ENCODE data around the gene PRPSAP1. TPM values are rescaled to one million over a fixed set of nuclear protein-coding genes. Genes with fewer than 3 reads are reported as not detected.
A peak's percentile ranks its signal among the peaks of the same experiment; 100 is the strongest.
"Not testable (repeated sequence)": the region's sequence is repeated elsewhere in the genome, so short reads cannot be mapped to it uniquely, and the experiment has no call there.

PRPSAP1 gene
- total and polyA plus RNA-seq, 4 experiments from 2014 or later: 55.2 to 99.1 (median 64.6) TPM

DNA sequence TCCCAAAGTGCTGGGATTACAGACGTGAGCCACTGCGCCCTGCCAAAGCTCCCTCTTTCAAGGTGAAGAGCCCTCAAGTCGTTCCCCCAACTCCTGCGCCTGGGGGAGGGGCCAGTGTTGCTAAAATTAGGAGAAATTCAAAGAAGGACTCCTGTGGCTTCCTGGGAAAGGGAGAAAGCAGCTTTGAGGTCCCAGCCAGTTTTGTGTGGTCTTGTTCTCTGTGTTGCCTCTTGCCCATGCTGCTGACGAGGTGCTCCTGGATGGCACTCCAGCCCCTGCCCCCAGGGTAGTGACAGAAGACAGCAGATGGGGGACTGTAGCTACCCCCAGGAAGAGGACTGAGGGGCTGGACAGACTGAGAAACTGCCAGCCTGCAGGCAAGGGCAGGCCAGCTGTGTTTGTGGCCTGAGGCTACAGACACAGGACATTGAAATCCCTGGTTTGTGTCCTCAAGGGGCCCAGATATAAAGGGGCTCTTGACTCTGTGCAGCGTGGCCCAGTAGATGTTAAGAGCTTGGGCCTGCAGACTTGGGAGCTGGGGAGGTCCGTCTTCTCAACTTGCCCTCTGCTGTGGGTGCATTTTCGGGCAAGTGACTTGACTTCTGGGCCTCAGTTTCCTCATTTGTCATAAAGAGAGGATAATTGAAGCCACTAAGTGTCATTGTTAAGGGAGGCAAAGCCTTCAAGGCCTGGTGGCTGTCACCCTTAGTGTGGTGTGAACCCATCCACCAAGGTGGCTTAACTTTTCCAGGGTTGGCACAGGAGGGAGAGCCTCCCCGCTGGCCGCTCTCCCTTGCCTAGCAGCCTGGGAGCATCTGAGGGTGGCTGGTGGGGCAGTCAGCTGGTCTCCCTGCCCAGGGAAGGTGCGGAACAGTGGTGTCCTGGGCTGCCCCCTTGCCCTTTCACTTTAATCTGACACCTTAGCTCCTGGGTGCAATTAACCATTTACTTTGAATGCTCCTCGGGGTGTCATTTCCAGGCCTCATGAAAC, 84.4 kb downstream of the PRPSAP1 start:
- no peaks in the 10 kb centered on the region for H3K27me3 Mint-ChIP-seq
- DNase-seq: peak in 1 of 5 donors; percentile 22
- peaks cover 77% of the 10 kb centered on the region for H3K4me1 ChIP-seq (ENCODE audit: insufficient read depth, low read length)
- intact Hi-C loops (cut with micrococcal nuclease): loop anchor here (5.0 to 10.0 kb wide), 2 partner anchors 37 to 364 kb away; partner anchors contain the start of gene MRPL38
- peak overlapping the region; percentile 87 to 98 (median 96) for H3K27ac Mint-ChIP-seq
- H3K4me1 Mint-ChIP-seq: peaks cover 23 to 72% (median 51%) of the 10 kb centered on the region in 4 donors
- H3K36me3 Mint-ChIP-seq: peaks cover 13 to 39% of the 10 kb centered on the region in 2 donors
- no peaks in the 10 kb centered on the region for H3K27me3 ChIP-seq (ENCODE audit: insufficient read depth, low read length)
- H3K27ac ChIP-seq (ENCODE audit: low read depth, low read length): peak overlapping the region; percentile 82
- H3K36me3 ChIP-seq (ENCODE audit: insufficient read depth, low read length): peaks cover 24% of the 10 kb centered on the region
- ChIA-PET POLR2A (ENCODE audit: partially characterized antibody) (interaction anchor here (1.0 to 18.5 kb wide), 13 partner anchors 11 to 289 kb away, joined by 3 to 620 read pairs (median 26); partner anchors contain the start of genes EXOC7, FOXJ1 and RNF157), CTCF (ENCODE audit: partially characterized antibody) (interaction anchor here (1.2 to 6.3 kb wide), 10 partner anchors 10 to 146 kb away, joined by 3 to 47 read pairs (median 5); no protein-coding TSS in a partner anchor)
- H3K4me3 ChIP-seq (ENCODE audit: low read length in 2 of 2): no peak overlapping the region
- H3K4me3 Mint-ChIP-seq: peak overlapping the region; percentile 46 to 96 (median 92)
- H3K9me3 Mint-ChIP-seq: peaks cover 0 to 1% (median 0%) of the 10 kb centered on the region in 8 donors
- H3K9me3 ChIP-seq (ENCODE audit: control insufficient read depth in 1 of 2, low read length in 2 of 2): no peaks in the 10 kb centered on the region

DNA sequence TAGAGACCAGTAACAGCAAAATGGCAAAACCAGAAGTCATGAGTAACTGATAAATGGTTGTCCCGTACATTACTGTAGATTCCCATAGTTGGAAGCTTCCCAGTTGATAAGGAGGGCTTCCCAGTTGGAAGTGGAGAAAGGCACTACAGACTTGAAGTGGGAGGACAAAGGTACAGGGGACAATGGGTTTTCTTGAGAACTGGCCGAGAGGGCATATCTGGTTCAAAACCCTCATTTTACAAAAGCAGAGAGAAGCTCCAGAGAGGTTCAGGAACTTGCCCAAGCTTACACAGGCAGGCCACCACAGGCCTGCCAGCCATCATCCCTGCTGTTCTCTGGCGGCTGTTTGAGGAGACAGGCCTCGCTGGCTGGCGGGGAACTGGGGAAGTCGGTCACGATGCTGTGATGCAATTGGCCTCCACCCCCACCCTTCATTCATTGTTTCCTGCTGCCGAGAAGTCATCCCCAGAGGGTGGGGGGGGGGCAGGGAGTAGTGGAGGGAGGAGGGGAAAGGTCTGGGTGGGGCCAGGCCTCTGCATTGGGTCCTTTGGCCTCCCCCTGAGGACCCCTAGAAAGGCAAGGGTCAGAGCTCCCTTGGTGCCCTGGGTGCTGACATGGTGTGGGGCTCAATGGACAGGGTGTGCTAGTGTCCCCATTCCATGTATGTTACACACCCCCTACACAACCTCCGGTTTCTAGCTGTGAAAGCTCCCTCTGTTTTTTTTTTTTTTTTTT, 85.5 kb downstream of the PRPSAP1 start:
- Histone ChIP-seq H3K4me3 (ENCODE audit: low read length in 2 of 2) (peak overlapping the region in 1 of 2 donors; percentile 94), H3K4me1 (ENCODE audit: insufficient read depth, low read length) (peaks cover 75% of the 10 kb centered on the region), H3K27ac (ENCODE audit: low read depth, low read length) (peak overlapping the region; percentile 82), H3K9me3 (ENCODE audit: control insufficient read depth in 1 of 2, low read length in 2 of 2) (no peaks in the 10 kb centered on the region), H3K27me3 (ENCODE audit: insufficient read depth, low read length) (no peaks in the 10 kb centered on the region), H3K36me3 (ENCODE audit: insufficient read depth, low read length) (peaks cover 24% of the 10 kb centered on the region)
- H3K9me3 Mint-ChIP-seq: peaks cover 0 to 1% (median 0%) of the 10 kb centered on the region in 8 donors
- peaks cover 27 to 78% (median 50%) of the 10 kb centered on the region in 4 donors for H3K4me1 Mint-ChIP-seq
- intact Hi-C loops (cut with micrococcal nuclease): loop anchor here (5.0 to 10.0 kb wide), 2 partner anchors 36 to 363 kb away; partner anchors contain the start of gene MRPL38
- DNase-seq: peak; percentile 58 to 88 (median 68)
- ChIA-PET POLR2A (ENCODE audit: partially characterized antibody) (interaction anchor here (0.6 to 18.5 kb wide), 13 partner anchors 12 to 455 kb away, joined by 3 to 620 read pairs (median 37); partner anchors contain the start of genes FOXJ1 and RNF157), CTCF (ENCODE audit: partially characterized antibody) (interaction anchor here (0.7 to 6.3 kb wide), 15 partner anchors 10 to 357 kb away, joined by 3 to 47 read pairs (median 5); no protein-coding TSS in a partner anchor)
- peak overlapping the region; percentile 94 to 98 (median 96) for H3K27ac Mint-ChIP-seq
- peaks cover 13 to 39% of the 10 kb centered on the region in 2 donors for H3K36me3 Mint-ChIP-seq
- no peaks in the 10 kb centered on the region for H3K27me3 Mint-ChIP-seq
- H3K4me3 Mint-ChIP-seq: peak overlapping the region; percentile 92 to 96 (median 93)

DNA sequence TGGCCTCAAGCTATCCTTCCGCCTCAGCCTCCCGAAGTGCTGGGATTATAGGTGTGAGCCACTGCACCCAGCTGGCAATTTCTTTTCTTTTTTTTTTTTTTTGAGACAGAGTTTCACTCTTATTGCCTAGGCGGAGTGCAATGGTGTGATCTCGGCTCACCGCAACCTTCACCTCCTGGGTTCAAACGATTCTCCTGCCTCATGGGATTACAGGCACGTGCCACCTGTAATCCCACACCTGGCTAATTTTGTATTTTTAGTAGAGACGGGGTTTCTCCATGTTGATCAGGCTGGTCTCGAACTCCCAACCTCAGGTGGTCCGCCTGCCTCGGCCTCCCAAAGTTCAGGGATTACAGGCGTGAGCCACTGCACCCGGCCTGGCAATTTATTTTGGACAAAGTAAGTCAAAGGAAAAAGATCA, 86.1 kb downstream of the PRPSAP1 start:
- not testable (repeated sequence) for H3K9me3 Mint-ChIP-seq; H3K9me3 ChIP-seq (ENCODE audit: control insufficient read depth in 1 of 2, low read length in 2 of 2); H3K27me3 ChIP-seq (ENCODE audit: insufficient read depth, low read length); H3K27me3 Mint-ChIP-seq
- H3K27ac ChIP-seq (ENCODE audit: low read depth, low read length): peak overlapping the region; percentile 82
- peak overlapping the region; percentile 92 to 96 (median 93) for H3K4me3 Mint-ChIP-seq
- peaks cover 13 to 39% of the 10 kb centered on the region in 2 donors for H3K36me3 Mint-ChIP-seq
- ChIA-PET POLR2A (ENCODE audit: partially characterized antibody) (interaction anchor here (0.6 to 18.5 kb wide), 15 partner anchors 7 to 454 kb away, joined by 3 to 620 read pairs (median 37); partner anchors contain the start of genes EXOC7, FOXJ1 and RNF157), CTCF (ENCODE audit: partially characterized antibody) (interaction anchor here (1.0 to 6.3 kb wide), 12 partner anchors 11 to 158 kb away, joined by 3 to 47 read pairs (median 5); no protein-coding TSS in a partner anchor)
- H3K4me1 ChIP-seq (ENCODE audit: insufficient read depth, low read length): peaks cover 75% of the 10 kb centered on the region
- peaks cover 27 to 78% (median 53%) of the 10 kb centered on the region in 4 donors for H3K4me1 Mint-ChIP-seq
- intact Hi-C loops (cut with micrococcal nuclease): loop anchor here (5.0 to 10.0 kb wide), 2 partner anchors 35 to 363 kb away; partner anchors contain the start of gene MRPL38
- H3K27ac Mint-ChIP-seq: peak overlapping the region; percentile 94 to 98 (median 96)
- peak overlapping the region in 1 of 2 donors; percentile 94 for H3K4me3 ChIP-seq (ENCODE audit: low read length in 2 of 2)
- DNase-seq: peak in 1 of 5 donors; percentile 38
- peaks cover 24% of the 10 kb centered on the region for H3K36me3 ChIP-seq (ENCODE audit: insufficient read depth, low read length)

DNA sequence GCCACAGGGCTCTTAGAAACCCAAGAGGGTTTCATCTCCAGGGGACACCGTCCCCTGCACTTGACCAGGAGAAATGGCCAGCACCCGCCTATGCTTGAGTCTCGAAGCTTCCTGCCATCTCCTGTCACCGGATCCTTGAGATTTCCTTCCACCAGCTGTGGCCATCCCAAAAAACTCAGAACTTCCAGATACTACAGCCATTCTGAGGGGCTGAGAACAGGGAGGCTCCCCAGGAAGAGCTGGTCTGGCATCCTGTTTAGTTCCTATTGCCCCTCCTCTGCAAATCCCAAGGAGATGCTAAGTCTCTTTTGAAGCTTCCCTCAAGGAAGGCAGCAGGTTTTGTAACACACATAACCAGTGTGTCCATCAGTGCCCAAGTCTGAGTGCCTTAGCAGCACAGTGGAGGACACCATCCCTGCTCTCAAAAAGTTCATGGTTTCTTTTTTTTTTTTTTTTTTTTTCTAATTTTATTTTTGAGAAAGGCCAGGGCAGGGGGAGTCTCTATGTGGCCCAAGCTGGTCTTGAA, 86.6 kb downstream of the PRPSAP1 start:
- Histone ChIP-seq H3K27ac (ENCODE audit: low read depth, low read length) (peak overlapping the region; percentile 82), H3K4me1 (ENCODE audit: insufficient read depth, low read length) (peaks cover 73% of the 10 kb centered on the region), H3K36me3 (ENCODE audit: insufficient read depth, low read length) (peaks cover 24% of the 10 kb centered on the region), H3K4me3 (ENCODE audit: low read length in 2 of 2) (peak overlapping the region; percentile 94 to 100), H3K27me3 (ENCODE audit: insufficient read depth, low read length) (no peaks in the 10 kb centered on the region), H3K9me3 (ENCODE audit: control insufficient read depth in 1 of 2, low read length in 2 of 2) (no peaks in the 10 kb centered on the region)
- H3K27me3 Mint-ChIP-seq: no peaks in the 10 kb centered on the region
- ChIA-PET POLR2A (ENCODE audit: partially characterized antibody) (interaction anchor here (0.6 to 18.5 kb wide), 17 partner anchors 7 to 489 kb away, joined by 3 to 620 read pairs (median 18); partner anchors contain the start of genes EXOC7, FOXJ1 and RNF157), CTCF (ENCODE audit: partially characterized antibody) (interaction anchor here (0.8 to 6.3 kb wide), 12 partner anchors 11 to 157 kb away, joined by 3 to 47 read pairs (median 4); no protein-coding TSS in a partner anchor)
- H3K4me3 Mint-ChIP-seq: peak overlapping the region; percentile 92 to 96 (median 93)
- H3K36me3 Mint-ChIP-seq: peaks cover 13 to 39% of the 10 kb centered on the region in 2 donors
- intact Hi-C loops (cut with micrococcal nuclease): loop anchor here (5.0 to 10.0 kb wide), 2 partner anchors 35 to 362 kb away; partner anchors contain the start of gene MRPL38
- peak in 1 of 5 donors; percentile 13 for DNase-seq
- peaks cover 30 to 76% (median 54%) of the 10 kb centered on the region in 4 donors for H3K4me1 Mint-ChIP-seq
- H3K27ac Mint-ChIP-seq: peak overlapping the region; percentile 94 to 98 (median 96)
- no peaks in the 10 kb centered on the region for H3K9me3 Mint-ChIP-seq

GRCh38 chr17:76266244-76266938, 87.3 kb downstream of the PRPSAP1 start:
- peak overlapping the region; percentile 82 for H3K27ac ChIP-seq (ENCODE audit: low read depth, low read length)
- peaks cover 24% of the 10 kb centered on the region for H3K36me3 ChIP-seq (ENCODE audit: insufficient read depth, low read length)
- peak overlapping the region; percentile 89 to 95 (median 92) for H3K4me3 Mint-ChIP-seq
- no peaks in the 10 kb centered on the region for H3K9me3 Mint-ChIP-seq
- ChIA-PET CTCF (ENCODE audit: partially characterized antibody) (interaction anchor here (0.8 to 6.3 kb wide), 10 partner anchors 10 to 145 kb away, joined by 3 to 47 read pairs (median 5); no protein-coding TSS in a partner anchor), POLR2A (ENCODE audit: partially characterized antibody) (interaction anchor here (0.6 to 18.5 kb wide), 18 partner anchors 8 to 489 kb away, joined by 3 to 620 read pairs (median 14); partner anchors contain the start of genes EXOC7, FOXJ1 and RNF157)
- DNase-seq: peak in 1 of 5 donors; percentile 57
- no peaks in the 10 kb centered on the region for H3K27me3 Mint-ChIP-seq
- peaks cover 65% of the 10 kb centered on the region for H3K4me1 ChIP-seq (ENCODE audit: insufficient read depth, low read length)
- peaks cover 34 to 77% (median 56%) of the 10 kb centered on the region in 4 donors for H3K4me1 Mint-ChIP-seq
- intact Hi-C loops (cut with micrococcal nuclease): loop anchor here (5.0 to 10.0 kb wide), 2 partner anchors 34 to 362 kb away; partner anchors contain the start of gene MRPL38
- peaks cover 13 to 39% of the 10 kb centered on the region in 2 donors for H3K36me3 Mint-ChIP-seq
- no peaks in the 10 kb centered on the region for H3K27me3 ChIP-seq (ENCODE audit: insufficient read depth, low read length)
- no peaks in the 10 kb centered on the region for H3K9me3 ChIP-seq (ENCODE audit: control insufficient read depth in 1 of 2, low read length in 2 of 2)
- H3K27ac Mint-ChIP-seq: peak overlapping the region; percentile 90 to 98 (median 94)
- peak overlapping the region; percentile 94 to 100 for H3K4me3 ChIP-seq (ENCODE audit: low read length in 2 of 2)
